Measurements from ENCODE around the gene PPP2R3C. TPM values are rescaled to one million over a fixed set of nuclear protein-coding genes. Genes with fewer than 3 reads are reported as not detected.

Gene PPP2R3C
- total and polyA plus RNA-seq, 2 of the 13 experiments (the other 11 are each of a cell fraction or from before 2014, with no cell fraction given): 63.4 to 102 TPM

GRCh38 chr14:35046048-35046750 is 75.6 kb downstream of the PPP2R3C start, which contains the start of gene FAM177A1 (continued):
- TF ChIP-seq SNAPC4 (CRISPR knock-in tag; IDR thresholded peaks at IDR 0.05) (peak; percentile 95), LCORL (IDR thresholded peaks at IDR 0.05) (no peak), LCORL (CRISPR knock-in tag; IDR thresholded peaks at IDR 0.05) (peak; percentile 16), HOXA7 (CRISPR knock-in tag; IDR thresholded peaks at IDR 0.05) (no peak), HBP1 (CRISPR knock-in tag; IDR thresholded peaks at IDR 0.05; ENCODE audit: low read depth) (no peak), GABPA (IDR thresholded peaks at IDR 0.05; ENCODE audit: low read depth, low read length) (peak; percentile 81), GABPA (CRISPR knock-in tag; IDR thresholded peaks at IDR 0.05; ENCODE audit: low read depth) (peak; percentile 90), HNRNPH1 (optimal IDR thresholded peaks at IDR 0.05; ENCODE audit: low read depth, low read length) (peak; percentile 25), ATF7-NPFF (CRISPR knock-in tag; IDR thresholded peaks at IDR 0.05; ENCODE audit: low read depth) (peak; percentile 100), ZNF773 (CRISPR knock-in tag; IDR thresholded peaks at IDR 0.05; ENCODE audit: borderline replicate concordance) (peak; percentile 98), SKI (IDR thresholded peaks at IDR 0.05; ENCODE audit: partially characterized antibody) (peak; percentile 93), NKX3-1 (CRISPR knock-in tag; IDR thresholded peaks at IDR 0.05) (peak; percentile 97), NFE2 (CRISPR knock-in tag; IDR thresholded peaks at IDR 0.05) (no peak), KLF15 (CRISPR knock-in tag; IDR thresholded peaks at IDR 0.05; ENCODE audit: borderline replicate concordance) (0 out of 2 replicates have a peak, but pooled peaks have one; percentile 21)
- TF ChIP-seq, protein P1, sequence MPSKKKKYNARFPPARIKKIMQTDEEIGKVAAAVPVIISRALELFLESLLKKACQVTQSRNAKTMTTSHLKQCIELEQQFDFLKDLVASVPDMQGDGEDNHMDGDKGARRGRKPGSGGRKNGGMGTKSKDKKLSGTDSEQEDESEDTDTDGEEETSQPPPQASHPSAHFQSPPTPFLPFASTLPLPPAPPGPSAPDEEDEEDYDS (CRISPR knock-in tag; IDR thresholded peaks at IDR 0.05): peak; percentile 84
- TF ChIP-seq, protein P2, sequence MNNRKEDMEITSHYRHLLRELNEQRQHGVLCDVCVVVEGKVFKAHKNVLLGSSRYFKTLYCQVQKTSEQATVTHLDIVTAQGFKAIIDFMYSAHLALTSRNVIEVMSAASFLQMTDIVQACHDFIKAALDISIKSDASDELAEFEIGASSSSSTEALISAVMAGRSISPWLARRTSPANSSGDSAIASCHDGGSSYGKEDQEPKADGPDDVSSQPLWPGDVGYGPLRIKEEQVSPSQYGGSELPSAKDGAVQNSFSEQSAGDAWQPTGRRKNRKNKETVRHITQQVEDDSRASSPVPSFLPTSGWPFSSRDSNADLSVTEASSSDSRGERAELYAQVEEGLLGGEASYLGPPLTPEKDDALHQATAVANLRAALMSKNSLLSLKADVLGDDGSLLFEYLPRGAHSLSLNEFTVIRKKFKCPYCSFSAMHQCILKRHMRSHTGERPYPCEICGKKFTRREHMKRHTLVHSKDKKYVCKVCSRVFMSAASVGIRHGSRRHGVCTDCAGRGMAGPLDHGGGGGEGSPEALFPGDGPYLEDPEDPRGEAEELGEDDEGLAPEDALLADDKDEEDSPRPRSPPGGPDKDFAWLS (CRISPR knock-in tag; IDR thresholded peaks at IDR 0.05; ENCODE audit: borderline replicate concordance): 0 out of 2 replicates have a peak, but pooled peaks have one; percentile 5
- TF ChIP-seq, protein P3, sequence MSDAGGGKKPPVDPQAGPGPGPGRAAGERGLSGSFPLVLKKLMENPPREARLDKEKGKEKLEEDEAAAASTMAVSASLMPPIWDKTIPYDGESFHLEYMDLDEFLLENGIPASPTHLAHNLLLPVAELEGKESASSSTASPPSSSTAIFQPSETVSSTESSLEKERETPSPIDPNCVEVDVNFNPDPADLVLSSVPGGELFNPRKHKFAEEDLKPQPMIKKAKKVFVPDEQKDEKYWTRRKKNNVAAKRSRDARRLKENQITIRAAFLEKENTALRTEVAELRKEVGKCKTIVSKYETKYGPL (CRISPR knock-in tag; IDR thresholded peaks at IDR 0.05): peak; percentile 57
- TF ChIP-seq, protein P4, sequence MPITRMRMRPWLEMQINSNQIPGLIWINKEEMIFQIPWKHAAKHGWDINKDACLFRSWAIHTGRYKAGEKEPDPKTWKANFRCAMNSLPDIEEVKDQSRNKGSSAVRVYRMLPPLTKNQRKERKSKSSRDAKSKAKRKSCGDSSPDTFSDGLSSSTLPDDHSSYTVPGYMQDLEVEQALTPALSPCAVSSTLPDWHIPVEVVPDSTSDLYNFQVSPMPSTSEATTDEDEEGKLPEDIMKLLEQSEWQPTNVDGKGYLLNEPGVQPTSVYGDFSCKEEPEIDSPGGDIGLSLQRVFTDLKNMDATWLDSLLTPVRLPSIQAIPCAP (CRISPR knock-in tag; IDR thresholded peaks at IDR 0.05; ENCODE audit: low read depth): no peak
